Epithelial cell of proximal tubule (primary cell): ENCODE results near the gene CD300LF. TPM values are rescaled to one million over a fixed set of nuclear protein-coding genes. Genes with fewer than 3 reads are reported as not detected.

ENCODE experiments used
- DNase-seq: peaks from one replicate; pipeline ENCODE4 v3.0.0-alpha.2; 2011; ENCODE audit warnings: low read depth
- H3K4me3 ChIP-seq: 2 replicates; pipeline ENCODE4 v1.5.1; 2011; ENCODE audit warnings: low read depth, mild to moderate bottlenecking, low read length
- CTCF ChIP-seq: conservative IDR thresholded peaks from 2 replicates; pipeline ENCODE4 v1.5.1; 2012; ENCODE audit warnings: low read depth, mild to moderate bottlenecking, low read length
- total RNA-seq: library from RNA; depleted of rRNA; stranded (reverse); fragments of >200 nt; gene quantifications from 2 replicates; pipeline ENCODE4 v1.2.3, GENCODE V29; 2015

Gene CD300LF
- total RNA-seq, 1 donor from 2014 or later = not detected

GRCh38 chr17:74752415-74752814 lies 39.7 kb upstream of the CD300LF start:
- no peak for DNase-seq
- no peak for TF ChIP-seq CTCF
- no peak overlapping the region for H3K4me3 ChIP-seq

GRCh38 chr17:74750327-74751069 lies 37.8 kb upstream of the CD300LF start:
- no peak for TF ChIP-seq CTCF
- peak overlapping the region; percentile 99 for H3K4me3 ChIP-seq
- DNase-seq = no peak

- H3K4me3 ChIP-seq = peak overlapping the region; percentile 99
- no peak for DNase-seq
- TF ChIP-seq CTCF = no peak
Observed at GRCh38 chr17:74750039-74750326, 37.3 kb upstream of the CD300LF start.

- peak overlapping the region; percentile 99 for H3K4me3 ChIP-seq
- no peak for DNase-seq
- TF ChIP-seq CTCF = no peak
Observed at GRCh38 chr17:74749279-74750038, 36.7 kb upstream of the CD300LF start.

GRCh38 chr17:74748529-74749278 lies 36.0 kb upstream of the CD300LF start, which contains the start of gene NHERF1:
NHERF1 (plus strand) TSS chr17:74748628; CDS start chr17:74748847, 219 bp downstream.
- no peak for DNase-seq
- TF ChIP-seq CTCF = peak; percentile 31
- peak within 1 kb of the TSS; percentile 99 for H3K4me3 ChIP-seq

- peak overlapping the region; percentile 99 for H3K4me3 ChIP-seq
- no peak for TF ChIP-seq CTCF
- DNase-seq = no peak
Observed at GRCh38 chr17:74748279-74748528, 35.5 kb upstream of the CD300LF start.
